NB4 (cell line): Measurements from ENCODE around the gene RNASEH2A.
"Not testable (repeated sequence)": the region's sequence is repeated elsewhere in the genome, so short reads cannot be mapped to it uniquely, and the experiment has no call there.

Experiments
- MYC ChIP-seq: IDR thresholded peaks from 2 replicates; pipeline ENCODE4 v1.6.1; 2011; ENCODE audit warnings: low read depth, low read length
- POLR2A ChIP-seq: IDR thresholded peaks from 2 replicates; pipeline ENCODE4 v1.6.1; 2011; ENCODE audit warnings: mild to moderate bottlenecking; ENCODE audit not compliant: insufficient read length; ENCODE audit errors: extremely low read depth
- TF ChIP-seq, protein P1 (sequence below): IDR thresholded peaks from one replicate; pipeline ENCODE4 v1.5.1; 2012; ENCODE audit warnings: low read depth, low read length
- TF ChIP-seq, protein P2 (sequence below): IDR thresholded peaks from 2 replicates; pipeline ENCODE4 v1.6.1; 2011; ENCODE audit warnings: low read depth, low read length

DNA sequence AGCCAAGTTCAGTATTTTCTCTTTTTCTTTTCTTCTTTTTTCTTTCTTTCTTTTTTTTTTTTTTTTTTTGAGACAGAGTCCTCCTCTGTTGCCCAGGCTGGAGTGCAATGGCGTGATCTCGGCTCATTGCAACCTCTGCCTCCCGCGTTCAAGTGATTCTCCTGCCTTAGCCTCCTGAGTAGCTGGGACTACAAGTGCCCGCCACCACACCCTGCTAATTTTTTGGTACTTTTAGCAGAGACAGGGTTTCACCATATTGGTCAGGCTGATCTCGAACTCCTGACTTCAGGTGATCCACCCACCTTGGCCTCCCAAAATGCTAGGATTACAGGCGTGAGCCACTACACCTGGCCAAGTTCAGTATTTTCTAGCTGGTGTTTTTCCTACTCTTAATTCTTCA lies 8.8 kb upstream of the RNASEH2A start:
- TF ChIP-seq POLR2A, MYC: not testable (repeated sequence)
- TF ChIP-seq, protein P1, sequence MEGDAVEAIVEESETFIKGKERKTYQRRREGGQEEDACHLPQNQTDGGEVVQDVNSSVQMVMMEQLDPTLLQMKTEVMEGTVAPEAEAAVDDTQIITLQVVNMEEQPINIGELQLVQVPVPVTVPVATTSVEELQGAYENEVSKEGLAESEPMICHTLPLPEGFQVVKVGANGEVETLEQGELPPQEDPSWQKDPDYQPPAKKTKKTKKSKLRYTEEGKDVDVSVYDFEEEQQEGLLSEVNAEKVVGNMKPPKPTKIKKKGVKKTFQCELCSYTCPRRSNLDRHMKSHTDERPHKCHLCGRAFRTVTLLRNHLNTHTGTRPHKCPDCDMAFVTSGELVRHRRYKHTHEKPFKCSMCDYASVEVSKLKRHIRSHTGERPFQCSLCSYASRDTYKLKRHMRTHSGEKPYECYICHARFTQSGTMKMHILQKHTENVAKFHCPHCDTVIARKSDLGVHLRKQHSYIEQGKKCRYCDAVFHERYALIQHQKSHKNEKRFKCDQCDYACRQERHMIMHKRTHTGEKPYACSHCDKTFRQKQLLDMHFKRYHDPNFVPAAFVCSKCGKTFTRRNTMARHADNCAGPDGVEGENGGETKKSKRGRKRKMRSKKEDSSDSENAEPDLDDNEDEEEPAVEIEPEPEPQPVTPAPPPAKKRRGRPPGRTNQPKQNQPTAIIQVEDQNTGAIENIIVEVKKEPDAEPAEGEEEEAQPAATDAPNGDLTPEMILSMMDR: not testable (repeated sequence)
- TF ChIP-seq, protein P2, sequence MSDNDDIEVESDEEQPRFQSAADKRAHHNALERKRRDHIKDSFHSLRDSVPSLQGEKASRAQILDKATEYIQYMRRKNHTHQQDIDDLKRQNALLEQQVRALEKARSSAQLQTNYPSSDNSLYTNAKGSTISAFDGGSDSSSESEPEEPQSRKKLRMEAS: not testable (repeated sequence)
